Measurements from ENCODE around the gene RPUSD4. TPM values are rescaled to one million over a fixed set of nuclear protein-coding genes. Genes with fewer than 3 reads are reported as not detected.

Gene RPUSD4
- polyA plus RNA-seq, 1 of the 3 experiments (the other 2 are of a cell fraction), result 18.0 TPM

GRCh38 chr11:126195119-126195518 lies 16.3 kb downstream of the RPUSD4 start:
- Histone ChIP-seq H3K27ac (ENCODE audit: low read depth in 2 of 2, low read length in 1 of 2) (no peak overlapping the region), H3K36me3 (replicated peaks in 1 of 2; ENCODE audit: control insufficient read depth in 1 of 2, insufficient read depth in 2 of 2, low read length in 1 of 2) (peaks cover 16 to 49% of the 10 kb centered on the region in 2 experiments), H3K27me3 (ENCODE audit: insufficient read depth) (no peaks in the 10 kb centered on the region), H3K9me3 (no peaks in the 10 kb centered on the region), H3K9ac (no peak overlapping the region), H3K4me3 (ENCODE audit: low read depth in 2 of 2, low read length in 1 of 2) (no peak overlapping the region), H3K4me1 (ENCODE audit: control insufficient read depth in 1 of 2, insufficient read depth in 2 of 2, low read depth in 1 of 2, low read length in 1 of 2) (peaks cover 0 to 14% of the 10 kb centered on the region in 2 experiments; a peak in 1 of 4 replicates), H4K20me1 (ENCODE audit: insufficient read depth) (no peaks in the 10 kb centered on the region; the same call in 1 of the 2 replicates), H3K9me2 (no peaks in the 10 kb centered on the region), H3K4me2 (no peak overlapping the region), H3K79me2 (ENCODE audit: insufficient read depth) (no peaks in the 10 kb centered on the region), H2AFZ (ENCODE audit: low read depth) (no peak overlapping the region), H3F3A (replicated peaks; ENCODE audit: insufficient read depth) (peaks cover 6% of the 10 kb centered on the region)
- CTCF ChIA-PET, result interaction anchor here (1.1 to 4.5 kb wide), 6 partner anchors 12 to 276 kb away, joined by 4 to 55 read pairs (median 11); partner anchors contain the start of gene VSIG10L2
- POLR2A ChIA-PET, result no interaction called here
- no peak for TF ChIP-seq MEF2A (IDR thresholded peaks at IDR 0.05; ENCODE audit: borderline replicate concordance, low read depth)
- TF ChIP-seq POLR2AphosphoS5 (IDR thresholded peaks at IDR 0.05; ENCODE audit: low read depth, low read length), result no peak
- no peak for TF ChIP-seq TEAD4 (IDR thresholded peaks at IDR 0.05; ENCODE audit: borderline replicate concordance, insufficient read depth)
- no peak for TF ChIP-seq MAX (IDR thresholded peaks at IDR 0.05; ENCODE audit: low read depth)
- TF ChIP-seq EZH2phosphoT487 (IDR thresholded peaks at IDR 0.05; ENCODE audit: borderline replicate concordance, low read depth), result no peak
- no peak for TF ChIP-seq GATA2 (CRISPR knock-in tag; IDR thresholded peaks at IDR 0.05)
- no peak for TF ChIP-seq RXRA (IDR thresholded peaks at IDR 0.05; ENCODE audit: borderline replicate concordance, low read depth)
- TF ChIP-seq MXI1 (IDR thresholded peaks at IDR 0.05; ENCODE audit: low read depth, low read length), result no peak
- whole genome bisulfite sequencing (ENCODE audit: low lambda C conversion rate), result 91% methylated on average over 3 of the region's 3 CpGs
- DNase-seq, result no peak

- Histone ChIP-seq H3K36me3 (replicated peaks in 1 of 2; ENCODE audit: control insufficient read depth in 1 of 2, insufficient read depth in 2 of 2, low read length in 1 of 2) (peaks cover 16 to 43% of the 10 kb centered on the region in 2 experiments), H3K4me3 (ENCODE audit: low read depth in 2 of 2, low read length in 1 of 2) (no peak overlapping the region; a peak in 1 of 4 replicates), H3K27me3 (ENCODE audit: insufficient read depth) (no peaks in the 10 kb centered on the region), H3K27ac (ENCODE audit: low read depth in 2 of 2, low read length in 1 of 2) (no peak overlapping the region), H4K20me1 (ENCODE audit: insufficient read depth) (no peaks in the 10 kb centered on the region; the same call in 1 of the 2 replicates), H2AFZ (ENCODE audit: low read depth) (no peak overlapping the region), H3F3A (replicated peaks; ENCODE audit: insufficient read depth) (peaks cover 6% of the 10 kb centered on the region), H3K9me3 (no peaks in the 10 kb centered on the region), H3K79me2 (ENCODE audit: insufficient read depth) (no peaks in the 10 kb centered on the region), H3K4me2 (no peak overlapping the region), H3K4me1 (ENCODE audit: control insufficient read depth in 1 of 2, insufficient read depth in 2 of 2, low read depth in 1 of 2, low read length in 1 of 2) (peaks cover 0 to 14% of the 10 kb centered on the region in 2 experiments; a peak in 1 of 4 replicates), H3K9me2 (no peaks in the 10 kb centered on the region), H3K9ac (no peak overlapping the region)
- POLR2A ChIA-PET, result interaction anchor here (0.9 to 2.4 kb wide), 3 partner anchors 79 to 269 kb away, joined by 5 to 13 read pairs (median 6); no protein-coding TSS in a partner anchor
- peak; percentile 82 for DNase-seq
- CTCF ChIA-PET, result interaction anchor here (0.6 to 5.4 kb wide), 52 partner anchors 11 to 613 kb away, joined by 3 to 63 read pairs (median 5); partner anchors contain the start of genes CDON, PUS3 and VSIG10L2
- WGBS (ENCODE audit: low lambda C conversion rate), result 24% methylated on average over 9 of the region's 9 CpGs
- no peak for TF ChIP-seq GABPA (IDR thresholded peaks at IDR 0.05; ENCODE audit: low read depth)
- TF ChIP-seq FOXJ3 (CRISPR knock-in tag; IDR thresholded peaks at IDR 0.05), result no peak
- no peak for TF ChIP-seq MEF2A (IDR thresholded peaks at IDR 0.05; ENCODE audit: borderline replicate concordance, low read depth)
- no peak for TF ChIP-seq FOSL2 (IDR thresholded peaks at IDR 0.05; ENCODE audit: borderline replicate concordance, low read depth)
- 0 out of 2 replicates have a peak, but pooled peaks have one; percentile 7 for TF ChIP-seq RCOR1 (IDR thresholded peaks at IDR 0.05; ENCODE audit: low read length)
- TF ChIP-seq POLR2AphosphoS5 (IDR thresholded peaks at IDR 0.05; ENCODE audit: low read depth, low read length), result no peak
- TF ChIP-seq ZBTB33 (IDR thresholded peaks at IDR 0.05; ENCODE audit: borderline replicate concordance, low read depth), result no peak
- TF ChIP-seq MAX (IDR thresholded peaks at IDR 0.05; ENCODE audit: low read depth), result no peak
- no peak for TF ChIP-seq TEAD4 (IDR thresholded peaks at IDR 0.05; ENCODE audit: borderline replicate concordance, insufficient read depth)
- no peak for TF ChIP-seq YY1 (IDR thresholded peaks at IDR 0.05; ENCODE audit: low read depth)
- TF ChIP-seq SMC3 (IDR thresholded peaks at IDR 0.05; ENCODE audit: low read depth, low read length), result peak; percentile 96
- no peak for TF ChIP-seq NFIC (IDR thresholded peaks at IDR 0.05; ENCODE audit: borderline replicate concordance)
- TF ChIP-seq IRF3 (IDR thresholded peaks at IDR 0.05; ENCODE audit: low read depth, low read length), result no peak
- no peak for TF ChIP-seq FOXM1 (IDR thresholded peaks at IDR 0.05; ENCODE audit: low read depth)
- no peak for TF ChIP-seq GATA2 (CRISPR knock-in tag; IDR thresholded peaks at IDR 0.05)
- TF ChIP-seq SIN3A (IDR thresholded peaks at IDR 0.05; ENCODE audit: borderline replicate concordance, low read depth, low read length), result no peak
- TF ChIP-seq TCF12 (IDR thresholded peaks at IDR 0.05), result no peak
- no peak for TF ChIP-seq RFX5 (IDR thresholded peaks at IDR 0.05; ENCODE audit: low read length)
- TF ChIP-seq RAD21 (IDR thresholded peaks at IDR 0.05; ENCODE audit: low read length), result peak; percentile 99
- no peak for TF ChIP-seq USF1 (IDR thresholded peaks at IDR 0.05; ENCODE audit: borderline replicate concordance, low read depth)
- peak; percentile 11 for TF ChIP-seq CHD2 (IDR thresholded peaks at IDR 0.05; ENCODE audit: low read length, partially characterized antibody)
- TF ChIP-seq MXI1 (IDR thresholded peaks at IDR 0.05; ENCODE audit: low read depth, low read length), result no peak
Measured at GRCh38 chr11:126194121-126194543, 17.3 kb downstream of the RPUSD4 start.

All from SK-N-SH (cell line).